ENCODE data around the gene GMPPA. TPM values are rescaled to one million over a fixed set of nuclear protein-coding genes. Genes with fewer than 3 reads are reported as not detected.

Gene GMPPA
- total RNA-seq, 1 donor from 2014 or later: 21.0 TPM

DNA sequence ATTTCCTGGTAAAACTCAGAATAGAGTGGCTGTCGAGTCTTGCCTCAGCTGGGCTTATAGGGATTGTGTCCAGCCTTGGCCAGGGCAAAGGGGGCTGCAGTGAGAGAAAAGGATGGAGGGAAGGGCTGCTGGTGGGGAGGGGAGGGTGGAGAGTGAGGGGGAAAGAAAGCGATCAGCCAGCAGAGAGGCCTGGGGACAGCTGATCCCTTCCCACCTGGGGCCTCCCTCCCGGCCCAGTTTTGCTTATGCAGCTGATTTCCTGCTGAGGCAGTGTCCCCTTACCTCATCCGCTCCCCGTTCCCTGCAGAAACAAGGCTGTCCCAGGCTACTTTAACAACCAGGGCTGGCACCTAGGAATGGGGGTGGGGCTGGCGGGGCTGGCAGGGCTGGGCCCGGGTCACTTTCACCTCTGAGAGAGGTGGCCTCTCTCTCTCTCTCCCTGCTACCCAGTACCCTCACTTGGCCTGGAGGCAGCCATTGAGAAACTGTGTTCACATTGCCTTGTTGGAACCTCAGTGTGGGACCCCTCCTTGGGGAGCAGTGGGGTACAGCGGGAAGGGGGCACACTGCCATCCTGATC, 12.2 kb upstream of the GMPPA start:
- peak; percentile 36 for DNase-seq

DNA sequence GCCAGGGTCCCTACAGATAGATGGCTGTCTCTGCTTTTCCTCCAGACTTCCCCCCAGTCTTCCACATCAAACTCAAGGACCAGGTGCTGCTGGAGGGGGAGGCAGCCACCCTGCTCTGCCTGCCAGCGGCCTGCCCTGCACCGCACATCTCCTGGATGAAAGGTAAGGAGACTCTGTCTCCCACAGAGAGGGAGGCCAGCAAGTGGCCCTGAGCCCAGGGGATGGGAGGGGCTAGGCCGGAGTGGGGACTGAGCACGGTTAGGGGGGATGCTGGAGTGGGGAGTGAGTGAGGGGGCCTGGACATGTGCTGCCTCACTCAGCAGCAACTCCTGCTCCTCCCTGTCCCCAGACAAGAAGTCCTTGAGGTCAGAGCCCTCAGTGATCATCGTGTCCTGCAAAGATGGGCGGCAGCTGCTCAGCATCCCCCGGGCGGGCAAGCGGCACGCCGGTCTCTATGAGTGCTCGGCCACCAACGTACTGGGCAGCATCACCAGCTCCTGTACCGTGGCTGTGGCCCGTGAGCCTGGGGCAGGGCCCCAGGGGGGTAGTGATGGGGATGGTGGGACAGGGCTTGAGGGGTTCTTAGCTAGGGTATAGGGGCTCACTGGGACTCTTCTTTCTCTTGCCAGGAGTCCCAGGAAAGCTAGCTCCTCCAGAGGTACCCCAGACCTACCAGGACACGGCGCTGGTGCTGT, 10.4 kb upstream of the GMPPA start:
- DNase-seq: no peak

- no peak for DNase-seq
Measured at GRCh38 chr2:219488844-219489194, 9.9 kb upstream of the GMPPA start.

DNA sequence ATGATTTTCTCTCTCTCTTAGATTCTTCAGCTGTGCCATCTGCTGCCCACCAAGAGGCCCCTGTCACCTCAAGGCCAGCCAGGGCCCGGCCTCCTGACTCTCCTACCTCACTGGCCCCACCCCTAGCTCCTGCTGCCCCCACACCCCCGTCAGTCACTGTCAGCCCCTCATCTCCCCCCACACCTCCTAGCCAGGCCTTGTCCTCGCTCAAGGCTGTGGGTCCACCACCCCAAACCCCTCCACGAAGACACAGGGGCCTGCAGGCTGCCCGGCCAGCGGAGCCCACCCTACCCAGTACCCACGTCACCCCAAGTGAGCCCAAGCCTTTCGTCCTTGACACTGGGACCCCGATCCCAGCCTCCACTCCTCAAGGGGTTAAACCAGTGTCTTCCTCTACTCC, 9.4 kb upstream of the GMPPA start:
- no peak for DNase-seq

DNA sequence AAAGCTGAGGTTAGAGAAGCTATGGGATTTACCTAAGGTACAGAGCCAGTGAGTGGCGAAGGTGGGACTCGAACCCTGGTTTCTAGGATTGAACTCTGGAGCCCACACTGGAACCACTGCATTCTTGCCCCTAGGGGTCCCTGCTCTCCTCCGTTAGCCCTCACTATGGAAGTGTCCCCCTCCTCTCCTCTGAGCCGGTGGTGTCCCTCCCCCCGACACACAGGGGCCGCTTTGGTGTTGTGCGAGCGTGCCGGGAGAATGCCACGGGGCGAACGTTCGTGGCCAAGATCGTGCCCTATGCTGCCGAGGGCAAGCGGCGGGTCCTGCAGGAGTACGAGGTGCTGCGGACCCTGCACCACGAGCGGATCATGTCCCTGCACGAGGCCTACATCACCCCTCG, 8.5 kb upstream of the GMPPA start:
- DNase-seq: no peak

DNA sequence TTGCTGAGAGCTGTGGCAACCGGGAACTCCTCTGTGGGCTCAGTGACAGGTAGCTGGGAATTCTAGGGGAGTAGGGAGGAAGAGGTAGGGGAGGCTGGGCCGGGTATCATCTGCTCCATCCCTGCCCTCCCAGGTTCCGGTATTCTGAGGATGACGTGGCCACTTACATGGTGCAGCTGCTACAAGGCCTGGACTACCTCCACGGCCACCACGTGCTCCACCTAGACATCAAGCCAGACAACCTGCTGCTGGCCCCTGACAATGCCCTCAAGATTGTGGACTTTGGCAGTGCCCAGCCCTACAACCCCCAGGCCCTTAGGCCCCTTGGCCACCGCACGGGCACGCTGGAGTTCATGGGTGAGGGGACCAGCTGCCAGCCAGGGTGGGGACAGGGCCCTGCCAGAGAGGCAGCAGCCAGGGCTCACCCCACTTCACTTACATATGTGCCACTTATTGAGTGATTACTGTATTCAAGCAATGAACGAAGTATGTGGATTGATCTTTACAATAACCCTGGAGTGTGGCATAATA, 8.0 kb upstream of the GMPPA start:
- no peak for DNase-seq

DNA sequence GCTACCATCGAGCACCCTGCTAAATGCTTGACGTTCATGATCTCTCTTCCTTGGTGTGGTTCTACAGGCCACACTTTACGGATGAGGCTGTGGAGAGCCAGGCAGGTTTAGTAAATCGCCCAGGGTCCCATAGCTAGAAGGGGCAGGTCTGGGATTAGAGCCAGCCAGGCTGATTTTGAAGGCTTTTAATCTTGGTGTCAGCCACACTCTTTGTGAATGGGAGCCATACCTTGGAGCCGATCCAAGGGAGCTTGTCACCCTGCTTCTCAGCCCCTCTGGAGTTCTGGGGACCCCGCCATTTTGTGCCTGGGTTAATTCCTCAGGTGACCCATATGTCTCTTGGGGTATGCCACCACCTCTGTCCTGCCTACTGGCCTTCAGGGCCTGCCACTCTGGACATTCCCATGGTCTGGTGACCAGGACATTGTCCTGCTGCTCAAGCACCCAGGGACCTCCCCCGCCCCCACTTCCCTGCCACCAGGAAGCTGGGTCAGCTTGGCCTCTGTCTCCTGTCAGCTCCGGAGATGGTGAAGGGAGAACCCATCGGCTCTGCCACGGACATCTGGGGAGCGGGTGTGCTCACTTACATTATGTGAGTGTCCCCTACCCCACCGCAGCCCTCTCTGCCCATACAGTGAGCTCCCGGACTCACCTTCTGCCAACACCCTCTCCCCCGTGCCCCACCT, 7.3 kb upstream of the GMPPA start:
- no peak for DNase-seq

DNA sequence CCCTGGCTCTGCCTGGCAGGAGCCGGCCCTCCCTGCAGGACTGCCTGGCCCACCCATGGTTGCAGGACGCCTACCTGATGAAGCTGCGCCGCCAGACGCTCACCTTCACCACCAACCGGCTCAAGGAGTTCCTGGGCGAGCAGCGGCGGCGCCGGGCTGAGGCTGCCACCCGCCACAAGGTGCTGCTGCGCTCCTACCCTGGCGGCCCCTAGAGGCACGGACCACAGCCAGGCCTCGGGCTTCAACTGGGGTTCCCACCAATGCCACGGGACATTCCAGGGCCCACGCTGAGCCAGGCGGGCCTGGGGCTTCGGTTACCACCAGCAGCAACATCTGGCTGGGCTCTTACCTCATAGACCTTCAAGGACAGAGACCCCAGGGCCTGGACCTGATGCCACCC, 6.1 kb upstream of the GMPPA start:
- no peak for DNase-seq

GRCh38 chr2:219493086-219493485, 5.6 kb upstream of the GMPPA start:
- no peak for DNase-seq

DNA sequence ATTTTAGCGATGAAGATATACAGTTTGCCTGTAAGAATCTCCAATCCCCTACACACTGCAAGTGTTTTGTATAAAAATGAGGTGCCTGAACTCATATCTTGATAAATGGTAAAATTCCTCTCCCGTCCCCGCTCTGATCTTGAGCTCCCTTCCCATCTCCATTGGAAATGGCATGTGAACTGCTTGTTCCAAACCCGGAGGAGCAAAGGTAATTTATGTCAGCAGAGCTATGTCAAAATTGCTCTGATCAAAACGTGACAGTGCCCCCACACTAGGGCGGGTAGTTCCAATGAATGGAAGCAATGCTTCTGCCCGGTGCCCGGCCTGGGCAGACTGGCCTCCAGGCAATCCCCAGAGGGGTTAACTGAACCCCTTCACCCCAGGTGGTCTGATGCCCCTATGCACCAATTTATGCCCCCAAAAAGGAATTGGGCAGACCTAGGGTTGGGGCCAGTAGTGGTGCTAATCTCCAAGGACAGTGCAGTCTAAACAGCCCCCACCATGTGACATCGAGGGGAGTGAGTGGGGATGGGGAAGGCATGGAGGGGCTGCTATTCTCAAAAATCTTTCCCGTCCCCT, 3.6 kb upstream of the GMPPA start:
- no peak for DNase-seq

DNA sequence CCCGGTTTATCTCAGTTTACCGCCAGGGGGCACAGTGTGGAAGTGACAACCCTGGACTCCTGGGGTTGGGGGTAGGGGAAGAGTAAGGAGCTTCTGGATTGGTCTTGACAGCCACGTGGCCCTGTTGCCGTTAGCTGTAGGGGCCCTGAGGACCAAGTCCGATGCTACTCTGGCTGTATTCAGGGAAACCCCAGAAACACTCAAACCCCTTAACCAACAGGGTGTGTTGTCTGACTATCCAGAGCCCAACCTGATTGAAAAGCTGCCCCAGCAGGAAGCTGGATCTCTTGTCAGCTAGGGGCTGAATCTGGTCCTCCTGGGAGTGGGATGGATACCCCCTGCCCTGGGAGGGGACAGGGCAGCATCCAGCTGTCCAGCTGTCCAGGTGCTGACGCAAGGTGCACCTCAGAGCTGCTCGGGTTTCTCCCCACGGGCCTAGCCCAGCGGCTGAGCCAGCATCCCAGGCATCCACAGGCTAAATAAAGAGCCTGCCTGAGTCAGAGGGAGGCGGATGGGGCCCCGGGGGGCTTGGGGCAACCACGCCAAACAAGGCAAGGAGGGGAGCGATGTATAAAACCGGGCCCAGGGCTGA, 3.1 kb upstream of the GMPPA start:
- DNase-seq: peak; percentile 84

DNA sequence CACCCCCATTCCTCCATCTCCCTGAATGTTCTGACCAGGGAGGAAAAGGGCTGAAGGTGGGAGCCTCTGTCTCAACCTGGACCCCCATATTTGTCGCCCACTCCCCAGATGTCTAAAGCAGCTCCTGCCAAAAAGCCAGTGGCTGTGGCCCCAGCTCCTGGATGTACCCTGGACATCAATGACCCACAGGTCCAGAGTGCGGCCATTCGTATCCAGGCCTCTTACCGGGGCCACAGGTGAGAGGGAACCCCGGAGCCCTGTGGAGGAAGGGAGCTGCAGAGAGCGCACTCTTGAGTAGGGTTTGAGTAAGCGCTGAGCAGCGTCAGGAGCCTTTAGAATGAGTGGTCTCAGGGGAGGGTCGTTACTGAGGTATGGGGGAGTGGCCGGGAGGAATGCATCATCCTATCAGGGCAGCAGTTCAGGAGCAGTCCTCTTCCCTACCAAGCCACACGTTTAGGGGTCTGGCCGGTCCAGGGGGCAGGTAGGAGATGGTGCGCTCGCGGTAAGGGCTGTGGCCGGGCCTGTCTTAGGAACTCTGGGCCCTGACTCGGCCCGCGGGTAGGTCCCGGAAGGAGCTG, 2.4 kb upstream of the GMPPA start:
- DNase-seq: no peak

DNA sequence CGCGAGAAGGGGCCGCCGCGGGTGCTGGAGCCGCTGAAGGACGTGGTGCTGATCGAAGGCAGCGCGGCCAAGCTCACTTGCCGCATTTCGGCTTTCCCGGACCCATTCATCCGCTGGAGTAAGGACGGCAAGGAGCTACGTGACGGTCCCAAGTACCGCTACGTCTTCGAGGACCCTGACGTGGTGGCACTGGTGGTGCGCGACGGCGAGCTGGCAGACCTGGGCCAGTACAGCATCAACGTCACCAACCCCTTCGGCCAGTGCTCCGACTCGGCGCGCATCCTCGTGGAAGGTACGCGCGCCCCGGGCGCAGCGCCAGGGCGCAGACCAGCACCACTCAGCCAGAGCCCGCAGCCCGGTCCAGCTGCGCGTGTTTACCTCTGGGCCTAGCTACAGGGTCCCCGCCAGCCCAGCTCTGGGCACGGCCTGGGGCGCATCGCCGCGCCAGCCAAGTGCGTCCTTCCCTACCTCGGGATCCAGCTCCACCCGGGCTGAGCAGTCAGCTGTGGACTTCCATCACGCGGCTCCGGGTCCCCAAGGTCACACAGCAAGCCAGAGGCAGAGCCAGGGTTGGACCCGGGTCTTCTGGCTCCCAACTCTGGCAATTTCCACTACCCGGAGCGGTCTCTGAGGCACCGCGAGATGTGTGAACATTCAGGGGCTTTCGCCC, 1.7 kb upstream of the GMPPA start:
- DNase-seq: peak; percentile 56

- peak; percentile 82 for DNase-seq
Measured at GRCh38 chr2:219497495-219498279, 1.0 kb upstream of the GMPPA start.

DNA sequence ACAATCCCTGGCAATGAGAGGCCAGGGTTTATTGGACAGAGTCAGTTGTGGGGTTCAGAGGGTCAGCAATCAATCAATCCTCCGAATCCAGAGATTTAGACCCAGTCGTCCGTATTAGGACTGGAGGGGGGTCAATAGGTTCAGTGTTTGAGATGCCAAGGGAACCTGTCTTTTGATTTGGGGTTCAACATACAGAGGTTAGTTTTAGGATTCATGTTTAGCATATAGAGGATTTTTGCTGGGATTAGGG, 292 bp downstream of the GMPPA start:
- no peak for DNase-seq

DNA sequence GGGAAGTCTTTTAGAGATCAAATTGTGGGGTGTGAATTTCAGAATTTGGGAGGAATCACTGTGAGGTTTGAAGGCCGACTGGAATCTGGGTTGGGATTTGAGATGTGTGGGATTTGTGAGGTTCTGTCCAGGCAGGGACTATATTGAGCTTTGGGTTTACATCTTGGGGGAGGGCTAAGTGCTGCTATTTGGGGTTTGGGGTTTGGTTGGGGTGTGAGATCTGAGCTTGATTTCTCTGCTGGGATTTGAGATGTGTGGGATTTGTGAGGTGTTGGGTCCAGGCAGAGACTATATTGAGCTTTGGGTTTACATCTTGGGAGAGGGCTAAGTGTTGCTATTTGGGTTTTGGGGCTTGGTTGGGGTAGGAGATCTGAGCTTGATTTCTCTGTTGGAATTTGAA, 864 bp downstream of the GMPPA start:
- no peak for DNase-seq

- peak; percentile 48 for DNase-seq
Measured at GRCh38 chr2:219500135-219500534, 1.4 kb downstream of the GMPPA start.

- DNase-seq: no peak
Measured at GRCh38 chr2:219501849-219502248, 3.2 kb downstream of the GMPPA start.

- no peak for DNase-seq
Measured at GRCh38 chr2:219502618-219503017, 3.9 kb downstream of the GMPPA start.

GRCh38 chr2:219505585-219505984, 6.9 kb downstream of the GMPPA start:
- no peak for DNase-seq

GRCh38 chr2:219506153-219506801, 7.6 kb downstream of the GMPPA start:
- no peak for DNase-seq
